T-helper 1 cell treated with Interleukin-12 subunit alpha and Interleukin-12 subunit beta and Interleukin-4 antibody, amounts not matched to agents 30 μg/mL and 1 μg/mL, for 36 hours (primary cell): ENCODE data around the gene NKAIN4.
"Not testable (repeated sequence)": the region's sequence is repeated elsewhere in the genome, so short reads cannot be mapped to it uniquely, and the experiment has no call there.

Source experiments
- H3K27ac Mint-ChIP-seq: one replicate; pipeline ENCODE4 v1.8.0; 2021; ENCODE audit warnings: mild to moderate bottlenecking, mixed read lengths
- H3K27me3 Mint-ChIP-seq: one replicate; pipeline ENCODE4 v1.8.0; 2021; ENCODE audit warnings: low read depth, mixed read lengths
- H3K36me3 Mint-ChIP-seq: one replicate; pipeline ENCODE4 v1.8.0; 2021; ENCODE audit warnings: low read depth, mixed read lengths
- H3K4me1 Mint-ChIP-seq: one replicate; pipeline ENCODE4 v1.8.0; 2021; ENCODE audit warnings: low read depth, mixed read lengths
- H3K4me3 Mint-ChIP-seq: one replicate; pipeline ENCODE4 v1.8.0; 2021; ENCODE audit warnings: mild to moderate bottlenecking, moderate library complexity, mixed read lengths
- H3K9me3 Mint-ChIP-seq: one replicate; pipeline ENCODE4 v1.8.0; 2021; ENCODE audit warnings: mixed read lengths

Gene NKAIN4

DNA sequence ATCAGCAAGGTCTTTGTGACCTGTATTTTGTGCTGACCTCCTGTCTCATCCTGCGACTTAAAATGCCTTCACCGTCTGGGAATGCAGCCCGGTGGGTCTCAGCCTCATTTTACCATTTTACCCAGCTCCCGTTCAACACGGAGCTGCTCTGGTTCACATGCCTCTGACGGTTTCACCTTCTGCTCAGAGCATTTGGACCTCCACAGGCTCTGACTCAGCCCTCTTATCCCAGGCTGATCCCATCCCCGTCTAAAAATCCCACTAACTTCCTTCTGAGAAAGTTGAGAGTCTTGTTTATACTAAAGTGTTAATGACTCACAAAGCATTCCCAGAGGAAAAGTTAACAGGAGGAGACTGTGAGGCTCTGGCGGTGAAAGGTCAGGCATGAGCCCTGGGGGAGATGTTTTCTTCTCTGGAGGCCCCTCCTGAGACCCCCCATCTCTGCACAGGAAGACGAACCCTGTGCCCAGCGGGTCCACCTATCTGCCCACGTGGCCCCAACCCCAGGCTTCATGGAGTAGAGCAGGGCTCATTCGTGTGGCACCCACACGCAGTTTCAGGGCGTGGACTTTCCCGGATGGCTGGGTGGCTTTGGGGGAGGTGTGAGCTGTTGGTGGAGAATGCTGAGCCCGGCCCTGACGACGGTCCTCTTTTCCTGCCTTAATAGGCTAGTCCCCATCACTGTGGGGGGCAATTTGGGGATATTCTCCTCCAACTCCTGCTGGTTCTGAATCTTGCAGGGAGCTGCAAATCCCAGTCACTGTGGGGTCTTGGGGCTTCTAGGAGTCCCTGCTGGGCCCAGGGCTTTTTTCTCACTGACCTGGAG is 21.8 kb downstream of the NKAIN4 start:
- no peaks in the 10 kb centered on the region for H3K4me1 Mint-ChIP-seq
- H3K36me3 Mint-ChIP-seq: no peaks in the 10 kb centered on the region
- H3K9me3 Mint-ChIP-seq: no peaks in the 10 kb centered on the region
- H3K27me3 Mint-ChIP-seq: peaks cover 40% of the 10 kb centered on the region
- H3K4me3 Mint-ChIP-seq: no peak overlapping the region
- H3K27ac Mint-ChIP-seq: no peak overlapping the region

DNA sequence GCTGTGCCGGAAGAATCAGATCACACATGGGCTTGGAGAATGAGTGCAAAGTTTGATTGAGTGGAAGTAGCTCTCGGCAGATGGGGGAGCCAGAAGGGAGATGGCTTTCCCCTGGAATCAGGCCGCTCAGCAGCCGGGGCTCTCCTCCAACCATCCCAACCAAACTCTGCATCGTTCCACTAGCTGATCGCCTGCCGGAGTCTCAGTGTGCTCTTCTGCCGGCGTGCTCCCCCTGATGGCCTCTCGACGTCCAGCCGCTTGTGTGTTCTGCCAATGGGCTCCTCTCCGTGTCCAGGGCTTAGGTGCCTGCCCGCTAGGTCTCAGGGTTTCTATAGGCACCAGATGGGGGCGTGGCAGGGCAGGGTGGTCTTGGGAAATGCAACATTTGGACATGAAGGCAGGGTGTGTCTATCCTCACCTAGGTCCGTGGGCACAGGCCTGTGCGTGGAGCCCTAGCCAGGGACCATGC is 23.4 kb downstream of the NKAIN4 start:
- Mint-ChIP-seq H3K4me1 (no peaks in the 10 kb centered on the region), H3K27ac (no peak overlapping the region), H3K4me3 (no peak overlapping the region), H3K36me3 (no peaks in the 10 kb centered on the region), H3K9me3 (no peaks in the 10 kb centered on the region), H3K27me3 (peaks cover 40% of the 10 kb centered on the region)

DNA sequence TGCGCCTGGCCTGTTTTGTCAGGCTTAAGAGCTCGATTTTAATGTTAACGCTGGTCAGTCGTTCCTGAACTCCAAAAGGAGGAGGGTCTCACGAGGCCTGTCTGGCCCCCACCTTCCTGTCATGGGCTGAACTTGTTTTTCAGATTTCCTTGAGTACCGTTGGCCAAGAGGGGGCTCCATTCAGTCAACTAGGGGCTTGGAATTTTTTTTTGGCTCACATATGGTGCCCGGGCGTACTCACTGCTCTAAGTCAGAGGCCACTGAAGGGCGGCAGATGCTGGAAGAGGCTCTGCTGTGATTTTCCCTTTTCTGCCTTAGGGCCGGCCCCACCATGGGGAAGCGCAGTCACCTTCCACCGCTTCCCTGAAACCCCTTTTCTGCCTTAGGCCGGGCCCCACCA is 25.5 kb downstream of the NKAIN4 start:
- no peak overlapping the region for H3K4me3 Mint-ChIP-seq
- H3K36me3 Mint-ChIP-seq: no peaks in the 10 kb centered on the region
- H3K4me1 Mint-ChIP-seq: no peaks in the 10 kb centered on the region
- H3K27ac Mint-ChIP-seq: no peak overlapping the region
- no peaks in the 10 kb centered on the region for H3K9me3 Mint-ChIP-seq
- peaks cover 40% of the 10 kb centered on the region for H3K27me3 Mint-ChIP-seq

DNA sequence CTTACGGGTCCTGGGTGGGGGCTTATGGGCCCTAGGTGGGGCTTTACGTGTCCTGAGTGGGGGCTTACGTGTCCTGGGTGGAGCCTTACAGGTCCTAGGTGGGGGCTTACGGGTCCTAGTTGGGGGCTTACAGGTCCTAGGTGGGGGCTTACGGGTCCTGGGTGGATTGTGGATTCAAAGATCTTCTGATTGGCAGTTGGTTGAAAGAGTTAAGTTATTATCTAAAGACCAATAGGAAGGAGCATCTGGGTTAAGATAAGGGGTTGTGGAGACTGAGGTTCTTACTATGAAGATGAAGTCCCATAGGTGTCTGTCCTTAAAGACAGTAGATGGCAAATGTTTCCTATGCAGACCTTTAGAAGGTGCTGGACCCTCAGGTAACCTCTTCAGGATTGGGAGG is 27.0 kb downstream of the NKAIN4 start:
- Mint-ChIP-seq H3K4me1 (no peaks in the 10 kb centered on the region), H3K27ac (no peak overlapping the region), H3K9me3 (no peaks in the 10 kb centered on the region), H3K4me3 (no peak overlapping the region), H3K36me3 (no peaks in the 10 kb centered on the region), H3K27me3 (peaks cover 37% of the 10 kb centered on the region)

DNA sequence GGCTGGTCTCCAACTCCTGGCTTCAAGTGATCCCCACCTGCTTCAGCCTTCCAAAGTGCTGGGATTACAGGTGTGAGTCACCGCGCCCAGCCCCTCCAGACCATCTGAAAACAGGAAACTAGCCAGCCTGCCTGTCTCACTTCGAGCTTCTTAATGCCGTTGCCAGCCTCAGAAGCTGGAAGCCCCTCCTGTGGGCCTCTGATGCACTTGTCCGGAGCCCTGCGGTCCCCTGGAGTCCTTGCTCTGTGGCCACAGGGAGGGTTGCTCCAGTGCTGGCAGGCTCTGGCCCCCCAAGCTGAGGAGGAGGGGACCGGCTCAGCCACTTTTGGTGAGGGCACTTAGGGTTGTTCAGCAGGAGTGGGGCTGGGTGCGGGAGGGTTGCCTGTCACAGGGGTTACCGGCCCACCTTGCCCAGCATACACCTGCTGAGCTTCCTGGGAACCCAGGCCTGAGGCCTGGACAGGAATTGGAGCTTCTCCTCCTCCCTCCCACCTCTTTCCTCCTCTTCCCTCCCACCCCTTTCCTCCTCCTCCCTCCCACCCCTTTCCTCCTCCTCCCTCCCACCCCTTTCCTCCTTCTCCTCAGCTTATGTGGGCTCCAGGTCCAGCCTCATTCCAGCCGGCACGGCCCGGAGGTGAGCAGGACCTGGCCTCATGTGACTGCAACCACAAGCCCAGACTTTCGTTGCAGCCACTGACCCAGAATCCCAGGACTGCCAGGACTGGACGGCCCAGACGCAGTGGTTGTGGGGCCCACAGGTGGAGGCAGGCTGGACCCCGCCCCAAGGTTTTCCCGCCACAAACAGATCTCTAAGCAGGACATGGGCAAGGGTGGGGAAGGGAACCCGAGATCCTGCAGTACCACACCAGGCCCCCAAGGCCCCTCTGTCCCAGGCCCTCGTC is 28.0 kb downstream of the NKAIN4 start:
- Mint-ChIP-seq H3K27ac (no peak overlapping the region), H3K9me3 (no peaks in the 10 kb centered on the region), H3K4me1 (no peaks in the 10 kb centered on the region), H3K4me3 (no peak overlapping the region), H3K27me3 (peaks cover 27% of the 10 kb centered on the region), H3K36me3 (no peaks in the 10 kb centered on the region)

DNA sequence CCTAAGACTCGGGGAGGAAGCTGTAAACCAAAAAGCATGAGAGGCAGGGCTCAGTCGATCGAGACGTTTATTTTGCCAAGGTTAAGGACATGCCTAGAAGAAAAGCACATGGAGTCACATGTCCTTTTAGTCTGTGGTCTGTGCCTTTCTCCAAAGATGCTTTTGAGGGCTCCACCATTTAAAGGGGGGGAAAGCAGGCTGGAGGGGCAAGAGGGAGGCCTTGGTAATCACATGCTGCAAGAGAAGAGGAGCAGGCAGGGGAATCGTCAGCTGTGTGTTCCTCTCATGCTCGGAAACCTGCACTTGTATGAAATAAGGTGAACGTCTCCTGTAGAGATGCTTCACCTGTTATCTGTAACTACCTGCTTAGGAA is 29.2 kb downstream of the NKAIN4 start:
- Mint-ChIP-seq H3K36me3 (no peaks in the 10 kb centered on the region), H3K4me3 (no peak overlapping the region), H3K4me1 (no peaks in the 10 kb centered on the region), H3K27me3 (peaks cover 16% of the 10 kb centered on the region), H3K9me3 (no peaks in the 10 kb centered on the region), H3K27ac (no peak overlapping the region)

DNA sequence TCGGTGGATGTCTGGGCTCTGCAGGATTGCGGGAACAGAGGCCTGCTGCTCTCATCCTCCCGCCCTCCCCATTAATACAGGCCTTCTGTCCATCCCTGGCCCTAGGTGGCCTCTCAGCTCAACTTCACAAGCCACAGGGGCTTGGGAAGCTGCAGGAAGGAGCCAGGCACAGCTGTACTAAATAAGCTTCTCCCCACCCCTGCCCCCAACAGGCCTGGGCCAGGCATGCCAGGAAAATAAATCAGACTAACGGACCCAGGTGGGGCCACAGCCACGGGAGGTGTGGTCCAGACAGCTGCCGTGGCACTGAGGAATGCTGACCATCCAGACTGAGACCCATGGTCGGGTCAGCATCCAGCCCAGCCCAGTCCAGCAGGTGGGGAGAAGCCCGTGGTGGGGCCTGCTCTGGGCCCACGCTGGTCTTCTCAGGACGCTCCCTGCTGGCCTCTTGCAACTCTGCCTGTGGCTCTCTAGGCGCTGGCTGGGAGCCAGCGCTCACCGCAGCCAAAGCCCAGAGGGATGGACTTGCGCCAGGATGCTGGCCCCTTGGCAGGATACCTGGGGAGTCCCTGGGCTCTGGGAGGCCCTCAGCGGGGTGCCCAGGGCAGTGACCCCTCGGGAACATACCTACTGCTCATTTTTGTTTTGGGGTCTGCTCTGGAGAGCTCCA is 29.7 kb downstream of the NKAIN4 start:
- Mint-ChIP-seq H3K27me3 (peaks cover 13% of the 10 kb centered on the region), H3K27ac (no peak overlapping the region), H3K4me3 (no peak overlapping the region), H3K36me3 (no peaks in the 10 kb centered on the region), H3K9me3 (no peaks in the 10 kb centered on the region), H3K4me1 (no peaks in the 10 kb centered on the region)

DNA sequence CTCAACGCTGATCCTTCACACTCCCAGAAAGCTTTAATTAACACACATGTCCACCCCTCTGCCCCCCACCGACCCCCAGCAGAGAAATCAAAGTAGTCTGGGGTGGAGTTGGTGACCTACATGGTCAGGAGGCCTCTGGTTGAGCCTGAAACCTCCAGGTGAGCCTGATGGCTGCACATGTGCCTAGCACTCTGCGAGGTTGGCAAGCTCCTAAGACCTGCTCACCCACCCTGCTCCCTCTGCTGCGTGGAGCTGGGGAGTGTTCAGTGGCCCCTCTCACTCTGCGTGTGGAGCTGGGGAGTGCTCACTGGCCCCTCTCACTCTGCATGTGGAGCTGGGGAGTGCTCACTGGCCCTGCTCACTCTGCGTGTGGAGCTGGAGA is 30.4 kb downstream of the NKAIN4 start:
- Mint-ChIP-seq H3K36me3 (no peaks in the 10 kb centered on the region), H3K9me3 (no peaks in the 10 kb centered on the region), H3K4me1 (no peaks in the 10 kb centered on the region), H3K4me3 (no peak overlapping the region), H3K27me3 (peaks cover 5% of the 10 kb centered on the region), H3K27ac (no peak overlapping the region)

DNA sequence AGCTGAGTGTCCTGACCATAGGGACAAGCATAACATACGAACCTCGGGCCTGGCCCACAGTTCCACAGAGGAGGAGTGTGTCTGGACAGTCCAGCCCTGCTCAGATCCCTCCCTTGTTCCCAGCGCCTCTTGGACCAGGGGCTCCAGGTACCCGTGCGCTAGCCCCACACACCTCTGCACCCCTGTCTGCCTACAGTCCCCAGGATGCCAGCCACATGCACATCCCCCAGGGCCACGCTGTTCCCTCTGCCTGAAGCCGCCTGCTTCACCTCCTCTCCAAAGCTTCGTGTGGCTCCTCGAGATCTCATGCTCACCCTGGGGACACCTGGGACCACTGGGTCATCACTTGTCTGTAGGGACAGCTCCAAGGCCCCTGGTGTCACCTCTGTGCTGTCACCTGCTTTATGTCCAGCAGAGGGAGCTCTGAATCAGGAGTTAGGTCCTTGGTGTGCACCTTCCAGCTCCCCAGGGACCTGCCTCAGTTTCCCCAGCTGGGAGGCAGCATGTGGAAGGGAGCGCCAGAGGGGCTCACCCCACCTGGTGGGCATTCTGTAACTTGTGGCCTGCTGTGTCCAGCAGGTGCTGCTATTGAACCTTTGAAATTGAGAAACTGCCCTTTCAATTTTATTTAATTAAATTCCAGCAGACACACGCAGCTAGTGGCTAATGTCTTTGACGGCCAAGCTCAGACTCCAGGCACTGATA is 31.0 kb downstream of the NKAIN4 start:
- Mint-ChIP-seq H3K4me1 (no peaks in the 10 kb centered on the region), H3K4me3 (no peak overlapping the region), H3K27ac (no peak overlapping the region), H3K36me3 (no peaks in the 10 kb centered on the region), H3K27me3 (no peaks in the 10 kb centered on the region), H3K9me3 (no peaks in the 10 kb centered on the region)

DNA sequence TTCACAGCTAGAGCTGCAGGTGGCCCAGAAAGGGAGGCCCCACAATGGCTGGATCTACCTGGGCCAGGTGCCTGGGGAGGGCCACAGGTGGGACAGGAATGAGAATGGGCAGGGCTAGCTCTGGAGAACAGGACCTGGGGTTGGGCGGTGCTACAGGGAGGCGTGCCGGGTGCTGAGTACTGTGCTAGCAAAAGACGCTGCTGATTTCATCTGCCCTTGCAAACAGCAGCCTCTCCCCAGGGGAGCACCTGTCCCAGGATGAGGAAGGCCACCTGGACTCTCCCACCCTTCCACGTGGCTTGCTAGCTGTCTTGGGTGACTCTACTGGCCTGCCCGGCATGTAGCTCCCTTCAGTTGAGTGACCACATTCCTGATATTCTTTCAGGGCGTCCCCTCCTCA is 31.7 kb downstream of the NKAIN4 start:
- H3K4me1 Mint-ChIP-seq: no peaks in the 10 kb centered on the region

DNA sequence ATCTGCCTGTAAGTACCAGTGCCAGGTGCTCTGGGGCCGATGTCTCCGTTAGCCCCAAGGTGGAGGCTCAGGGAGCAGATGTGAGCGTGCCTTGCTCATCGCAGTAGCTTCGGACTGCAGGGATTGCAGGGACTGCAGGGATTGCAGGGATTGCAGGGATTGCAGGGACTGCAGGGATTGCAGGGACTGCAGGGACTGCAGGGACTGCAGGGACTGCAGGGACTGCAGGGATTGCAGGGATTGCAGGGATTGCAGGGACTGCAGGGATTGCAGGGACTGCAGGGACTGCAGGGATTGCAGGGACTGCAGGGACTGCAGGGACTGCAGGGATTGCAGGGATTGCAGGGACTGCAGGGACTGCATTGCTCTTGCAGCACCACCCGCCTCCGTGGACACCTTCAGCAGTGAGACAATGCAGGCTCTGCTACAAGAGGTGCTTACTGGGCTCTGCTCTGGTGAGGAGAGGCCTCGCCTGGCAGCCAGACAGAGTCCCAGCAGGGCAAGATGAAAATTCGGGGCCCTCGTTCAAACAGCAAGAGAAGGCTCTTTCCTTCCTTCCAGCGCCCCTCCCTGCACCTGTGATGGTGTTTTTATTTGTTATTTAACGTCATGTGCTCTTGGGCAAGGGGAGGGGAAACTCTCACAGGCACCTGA is 32.7 kb downstream of the NKAIN4 start:
- not testable (repeated sequence) for H3K27me3 Mint-ChIP-seq, H3K27ac Mint-ChIP-seq, H3K4me3 Mint-ChIP-seq, H3K4me1 Mint-ChIP-seq, H3K36me3 Mint-ChIP-seq, H3K9me3 Mint-ChIP-seq

More for the DNA sequence above, 31.7 kb downstream of the NKAIN4 start:
- H3K27ac Mint-ChIP-seq: no peak overlapping the region
- H3K4me3 Mint-ChIP-seq: no peak overlapping the region
- H3K36me3 Mint-ChIP-seq: no peaks in the 10 kb centered on the region
- H3K9me3 Mint-ChIP-seq: no peaks in the 10 kb centered on the region
- H3K27me3 Mint-ChIP-seq: no peaks in the 10 kb centered on the region

DNA sequence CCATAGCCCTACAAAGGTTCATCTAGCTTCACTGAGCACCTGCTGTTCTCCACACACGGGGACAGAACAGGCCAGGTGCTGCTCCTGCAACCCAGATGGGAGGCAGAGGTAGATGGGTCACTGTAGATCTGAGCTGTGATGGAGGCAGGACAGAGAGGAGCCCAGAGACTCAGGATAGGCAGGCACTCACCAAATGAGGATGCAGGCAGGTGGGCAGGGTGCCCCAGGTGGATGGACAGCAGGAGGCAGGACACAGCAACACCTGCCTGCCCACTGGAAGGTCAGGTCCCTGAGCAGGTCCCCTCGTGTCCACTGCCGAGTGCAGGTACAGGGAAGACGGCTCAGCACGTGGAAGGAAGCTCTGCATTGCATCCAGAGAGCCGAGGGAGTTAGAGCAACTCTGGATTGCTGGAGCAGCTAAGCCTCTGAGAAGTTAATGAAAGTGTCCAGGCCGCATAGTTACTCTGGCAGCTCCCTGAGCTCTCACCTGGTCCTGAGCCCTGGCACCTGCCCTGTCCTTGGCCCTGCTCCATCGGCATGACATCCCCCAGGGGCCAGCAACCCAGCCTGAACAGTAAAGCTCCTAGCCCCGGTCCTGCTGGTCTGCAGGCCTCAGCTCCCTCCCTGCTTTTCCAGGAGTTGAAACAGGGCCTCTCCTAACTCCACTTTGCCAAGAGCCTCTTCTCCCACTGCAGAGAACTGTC is 33.4 kb downstream of the NKAIN4 start:
- H3K4me1 Mint-ChIP-seq: peaks cover 5% of the 10 kb centered on the region
- no peaks in the 10 kb centered on the region for H3K36me3 Mint-ChIP-seq
- H3K4me3 Mint-ChIP-seq: no peak overlapping the region
- no peaks in the 10 kb centered on the region for H3K27me3 Mint-ChIP-seq
- no peaks in the 10 kb centered on the region for H3K9me3 Mint-ChIP-seq
- no peak overlapping the region for H3K27ac Mint-ChIP-seq

DNA sequence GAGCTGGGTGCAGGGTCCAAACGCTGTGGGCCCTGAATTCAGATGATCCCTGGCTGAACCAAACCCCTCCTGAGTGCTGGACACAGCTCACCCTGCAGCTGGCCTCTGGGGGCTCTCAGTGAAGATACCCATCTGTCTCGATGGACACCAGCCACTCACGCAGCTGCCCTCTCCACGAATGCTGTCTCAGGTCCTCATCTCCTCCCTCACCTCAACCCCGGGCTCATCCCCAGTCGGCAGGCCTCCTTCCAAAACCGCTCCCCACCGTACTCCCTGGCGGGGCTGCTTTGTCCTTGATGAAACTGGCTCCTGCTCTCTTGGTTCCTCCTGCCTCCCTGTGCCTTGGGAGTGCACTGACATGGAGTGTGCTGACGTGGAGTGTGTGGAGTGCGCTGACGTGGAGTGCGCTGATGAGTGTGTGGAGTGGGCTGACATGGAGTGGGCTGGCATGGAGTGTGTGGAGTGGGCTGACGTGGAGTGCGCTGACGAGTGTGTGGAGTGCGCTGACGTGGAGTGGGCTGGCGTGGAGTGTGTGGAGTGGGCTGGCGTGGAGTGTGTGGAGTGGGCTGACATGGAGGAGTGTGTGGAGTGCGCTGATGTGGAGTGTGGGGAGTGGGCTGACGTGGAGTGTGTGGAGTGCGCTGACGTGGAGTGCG is 34.3 kb downstream of the NKAIN4 start:
- Mint-ChIP-seq H3K9me3 (no peaks in the 10 kb centered on the region), H3K4me3 (no peak overlapping the region), H3K27ac (no peak overlapping the region), H3K4me1 (peaks cover 9% of the 10 kb centered on the region), H3K36me3 (peaks cover 3% of the 10 kb centered on the region), H3K27me3 (no peaks in the 10 kb centered on the region)
